UCSD-AML1 (cell line): ENCODE results near the gene ST6GALNAC4.

Experiments
- DNase-seq: peaks from one replicate; lab custom pipeline; 2025; ENCODE audit not compliant: unreplicated experiment; lab: John Stamatoyannopoulos, UW

ST6GALNAC4 gene, protein sequence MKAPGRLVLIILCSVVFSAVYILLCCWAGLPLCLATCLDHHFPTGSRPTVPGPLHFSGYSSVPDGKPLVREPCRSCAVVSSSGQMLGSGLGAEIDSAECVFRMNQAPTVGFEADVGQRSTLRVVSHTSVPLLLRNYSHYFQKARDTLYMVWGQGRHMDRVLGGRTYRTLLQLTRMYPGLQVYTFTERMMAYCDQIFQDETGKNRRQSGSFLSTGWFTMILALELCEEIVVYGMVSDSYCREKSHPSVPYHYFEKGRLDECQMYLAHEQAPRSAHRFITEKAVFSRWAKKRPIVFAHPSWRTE

GRCh38 chr9:127916720-127917581 lies at the start of gene ST6GALNAC4:
ST6GALNAC4 (minus strand) TSS chr9:127917041; CDS start chr9:127916419, 622 bp downstream.
- DNase-seq: peak; percentile 96

DNA sequence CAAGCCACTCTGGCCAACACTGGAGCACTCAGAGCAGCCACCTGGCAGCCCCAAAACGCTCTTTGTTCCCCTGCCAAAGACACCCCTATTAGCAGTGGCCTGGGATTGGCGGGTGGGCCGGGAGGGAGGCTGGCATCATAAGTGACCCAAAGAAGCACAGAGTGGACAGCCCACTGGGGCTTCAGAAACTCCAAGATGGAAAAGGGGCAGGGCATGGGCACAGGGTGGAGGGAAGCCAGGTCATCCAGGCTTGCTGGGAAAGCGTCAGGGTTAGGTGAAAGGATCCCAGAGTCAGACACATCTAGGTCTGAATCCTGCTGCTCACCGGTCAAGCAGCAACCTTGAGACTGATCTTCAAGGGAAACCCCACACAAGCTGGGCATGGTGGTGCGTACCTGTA lies 49.1 kb upstream of the ST6GALNAC4 start:
- no peak for DNase-seq

GRCh38 chr9:127963359-127964064 lies 46.7 kb upstream of the ST6GALNAC4 start:
- no peak for DNase-seq

- DNase-seq: no peak
These were observed 46.2 kb upstream of the ST6GALNAC4 start for GRCh38 chr9:127963041-127963358.

DNA sequence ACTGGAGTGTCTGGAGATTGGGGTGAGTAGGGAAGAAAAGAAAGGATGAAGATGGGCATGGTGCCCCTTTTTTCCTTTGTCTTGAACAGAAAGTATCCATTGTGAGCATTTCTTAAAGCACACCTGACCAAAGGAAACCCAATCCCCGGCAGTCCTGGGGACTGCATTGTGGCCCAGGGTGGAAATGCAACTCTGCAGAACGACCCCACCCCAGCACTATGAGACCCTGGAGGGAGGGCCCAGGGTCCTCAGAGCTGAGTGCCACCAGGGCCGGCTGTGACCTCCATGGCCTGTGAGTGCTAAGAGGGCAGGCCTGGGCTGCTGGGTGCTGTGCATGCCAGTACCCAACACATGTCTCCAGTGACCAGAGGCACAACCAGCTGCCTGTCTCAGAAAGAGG lies 45.4 kb upstream of the ST6GALNAC4 start:
- DNase-seq: no peak

GRCh38 chr9:127961613-127962155 lies 44.8 kb upstream of the ST6GALNAC4 start:
- DNase-seq: no peak

DNA sequence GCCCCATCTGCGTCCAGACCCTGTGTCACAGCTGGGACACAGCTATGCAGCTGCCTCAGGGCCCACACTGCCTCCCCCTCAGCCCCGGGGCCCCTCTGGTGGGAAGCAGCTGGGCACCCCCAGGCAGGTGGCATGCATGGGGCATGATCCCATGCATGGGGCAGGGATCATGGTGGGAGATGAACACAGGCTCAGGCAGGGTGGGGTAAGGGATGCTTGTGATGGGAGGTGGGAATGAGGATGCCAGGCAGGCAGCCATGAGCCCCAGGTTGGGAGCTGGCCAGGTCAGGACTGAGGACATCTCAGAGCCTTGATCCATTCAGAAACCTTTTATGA lies 44.3 kb upstream of the ST6GALNAC4 start:
- no peak for DNase-seq

GRCh38 chr9:127960410-127961154 lies 43.7 kb upstream of the ST6GALNAC4 start:
- no peak for DNase-seq

DNA sequence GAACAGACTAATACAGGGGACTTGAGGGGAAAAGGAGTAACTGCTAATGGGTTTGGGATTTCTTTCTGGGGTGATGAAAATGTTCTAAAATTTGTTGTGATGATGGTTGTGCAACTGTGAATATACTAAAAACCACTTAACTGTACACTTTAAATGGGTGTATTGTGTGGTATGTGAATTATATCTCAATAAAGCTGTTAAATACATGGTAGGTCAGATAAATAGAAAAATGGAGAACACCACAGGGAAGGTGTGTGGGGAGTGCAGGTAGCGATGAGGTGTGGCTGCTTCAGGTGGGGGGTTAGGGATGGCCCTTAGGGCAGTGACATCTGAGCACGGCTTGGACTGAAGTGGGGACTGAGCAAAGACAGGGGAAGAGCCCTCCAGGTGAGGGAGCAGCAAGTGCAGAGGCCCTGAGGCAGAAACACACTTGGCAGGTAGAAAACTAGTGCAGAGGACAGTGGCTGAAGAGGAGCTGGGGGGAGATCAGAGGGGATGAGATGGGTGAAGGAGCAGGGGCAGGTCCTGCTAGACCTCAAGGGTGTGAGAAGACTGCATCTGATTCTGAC lies 43.1 kb upstream of the ST6GALNAC4 start:
- no peak for DNase-seq

DNA sequence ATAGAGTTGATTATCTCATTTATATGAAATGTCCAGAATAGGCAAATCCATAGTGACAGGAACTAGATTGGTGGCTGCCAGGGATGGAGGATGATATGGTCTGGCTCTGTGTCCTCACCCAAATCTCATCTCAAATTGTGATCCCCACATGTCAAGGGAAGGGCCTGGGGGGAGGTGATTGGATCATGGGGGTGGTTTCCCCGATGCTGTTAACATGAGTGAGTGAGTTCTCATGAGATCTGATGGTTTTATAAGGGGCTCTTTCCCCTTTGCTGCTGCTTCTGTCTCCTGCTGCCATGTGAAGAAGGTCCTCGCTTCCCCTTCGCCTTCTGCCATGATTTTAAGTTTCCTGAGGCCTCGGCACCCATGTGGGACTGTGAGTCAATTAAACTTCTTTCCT lies 42.6 kb upstream of the ST6GALNAC4 start:
- DNase-seq: no peak

DNA sequence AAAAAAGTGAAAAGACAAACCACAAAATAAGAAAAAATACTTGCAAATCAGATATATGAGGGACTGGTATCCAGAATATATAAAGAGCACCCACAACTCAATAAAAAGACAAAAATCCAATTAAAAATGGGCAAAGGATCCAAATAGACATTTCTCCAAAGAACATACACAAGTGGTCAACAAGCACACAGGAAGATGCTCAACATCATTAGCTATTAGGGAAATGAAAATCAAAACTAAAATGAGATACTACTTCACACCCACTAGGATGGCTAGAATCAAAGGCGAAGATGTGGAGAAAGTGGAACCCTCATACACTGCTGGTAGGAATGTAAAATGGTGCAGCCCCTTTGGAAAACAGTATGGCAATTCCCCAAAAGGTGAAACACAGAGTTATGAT lies 41.9 kb upstream of the ST6GALNAC4 start:
- DNase-seq: no peak

- no peak for DNase-seq
These were observed 38.6 kb upstream of the ST6GALNAC4 start for GRCh38 chr9:127955294-127956015.

GRCh38 chr9:127954831-127955293 lies 38.0 kb upstream of the ST6GALNAC4 start:
- no peak for DNase-seq

- no peak for DNase-seq
These were observed 37.1 kb upstream of the ST6GALNAC4 start for GRCh38 chr9:127953768-127954505.

- DNase-seq: no peak
These were observed 36.3 kb upstream of the ST6GALNAC4 start for GRCh38 chr9:127953154-127953553.

DNA sequence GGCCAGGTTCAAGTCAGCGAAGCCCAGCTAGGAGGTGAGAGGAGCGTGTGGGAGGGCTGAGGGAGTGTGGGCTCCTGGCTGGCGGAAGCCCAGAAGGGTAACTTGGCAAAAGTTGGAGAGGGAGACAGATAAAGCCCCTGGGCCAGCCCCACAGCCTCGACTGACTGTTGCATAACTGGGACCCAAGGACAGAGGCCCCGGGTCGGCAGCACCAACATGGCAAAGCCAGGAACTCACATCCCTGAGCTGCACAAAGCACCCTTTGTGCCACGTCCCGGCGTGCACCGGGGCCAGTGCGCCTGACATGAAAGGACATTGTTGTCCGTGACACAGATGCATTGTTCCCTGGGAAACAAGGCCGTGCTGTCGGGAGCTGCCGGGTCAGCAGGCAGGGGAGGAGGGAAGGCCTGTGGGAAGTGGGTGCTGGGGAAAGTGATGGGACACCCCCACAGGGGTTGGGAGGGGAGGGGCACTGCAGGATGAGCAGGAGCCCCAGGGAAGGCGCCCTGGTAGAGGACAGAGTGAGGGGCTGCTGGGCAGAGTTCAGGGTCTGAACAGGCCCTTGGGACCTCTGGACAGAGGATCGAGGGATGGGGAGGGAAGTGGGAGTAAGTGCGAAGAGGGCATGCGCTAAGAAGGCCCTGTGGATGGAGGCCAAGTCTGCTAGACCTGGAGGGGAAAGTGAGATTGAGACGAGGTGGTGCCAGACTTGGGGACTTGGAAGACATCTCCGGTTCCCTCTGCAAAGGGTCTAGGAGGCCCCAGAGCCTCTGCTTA lies 33.9 kb upstream of the ST6GALNAC4 start:
- no peak for DNase-seq

DNA sequence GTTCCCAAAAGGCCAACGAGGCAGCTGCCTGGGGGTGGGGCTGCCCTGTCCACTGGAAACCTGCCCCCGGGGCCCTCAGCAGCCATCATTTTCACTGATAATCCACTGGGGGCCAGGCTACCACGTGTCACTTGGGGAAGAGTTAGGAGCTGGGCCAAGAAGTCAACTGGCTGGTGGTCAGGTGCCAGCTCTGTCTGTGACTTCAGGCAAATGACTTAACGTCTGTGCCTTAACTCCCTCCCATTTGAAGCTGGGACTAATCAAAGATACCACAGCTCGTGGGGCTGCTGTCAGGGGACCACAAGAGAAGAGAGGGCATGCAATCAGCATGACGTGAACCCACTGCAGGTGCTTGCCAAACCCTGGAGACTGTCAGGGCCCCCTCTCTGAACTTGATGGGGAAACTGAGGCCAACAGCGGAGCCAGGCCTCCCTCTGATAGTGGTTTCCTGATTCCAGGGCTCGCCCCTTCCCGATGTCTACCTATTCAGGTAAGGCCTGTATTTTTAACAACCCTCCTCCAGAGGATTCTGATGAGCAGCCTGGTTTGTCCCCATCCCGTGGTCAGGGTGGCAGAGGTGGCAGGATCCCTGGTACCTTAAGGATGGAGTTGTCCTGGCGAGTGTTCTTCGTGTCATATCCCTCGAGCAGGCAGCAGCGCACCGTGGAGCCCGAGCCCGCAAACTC lies 33.1 kb upstream of the ST6GALNAC4 start:
- no peak for DNase-seq
